HG03135 (cell line): ENCODE measurements around the gene RASL12.

Source experiments
- ATAC-seq: cut with Tn5 transposase; IDR thresholded peaks from one replicate; pipeline ENCODE4 v1.9.1; 2021; ENCODE audit warnings: mild to moderate bottlenecking, moderate library complexity; ENCODE audit not compliant: unreplicated experiment

RASL12 gene

DNA sequence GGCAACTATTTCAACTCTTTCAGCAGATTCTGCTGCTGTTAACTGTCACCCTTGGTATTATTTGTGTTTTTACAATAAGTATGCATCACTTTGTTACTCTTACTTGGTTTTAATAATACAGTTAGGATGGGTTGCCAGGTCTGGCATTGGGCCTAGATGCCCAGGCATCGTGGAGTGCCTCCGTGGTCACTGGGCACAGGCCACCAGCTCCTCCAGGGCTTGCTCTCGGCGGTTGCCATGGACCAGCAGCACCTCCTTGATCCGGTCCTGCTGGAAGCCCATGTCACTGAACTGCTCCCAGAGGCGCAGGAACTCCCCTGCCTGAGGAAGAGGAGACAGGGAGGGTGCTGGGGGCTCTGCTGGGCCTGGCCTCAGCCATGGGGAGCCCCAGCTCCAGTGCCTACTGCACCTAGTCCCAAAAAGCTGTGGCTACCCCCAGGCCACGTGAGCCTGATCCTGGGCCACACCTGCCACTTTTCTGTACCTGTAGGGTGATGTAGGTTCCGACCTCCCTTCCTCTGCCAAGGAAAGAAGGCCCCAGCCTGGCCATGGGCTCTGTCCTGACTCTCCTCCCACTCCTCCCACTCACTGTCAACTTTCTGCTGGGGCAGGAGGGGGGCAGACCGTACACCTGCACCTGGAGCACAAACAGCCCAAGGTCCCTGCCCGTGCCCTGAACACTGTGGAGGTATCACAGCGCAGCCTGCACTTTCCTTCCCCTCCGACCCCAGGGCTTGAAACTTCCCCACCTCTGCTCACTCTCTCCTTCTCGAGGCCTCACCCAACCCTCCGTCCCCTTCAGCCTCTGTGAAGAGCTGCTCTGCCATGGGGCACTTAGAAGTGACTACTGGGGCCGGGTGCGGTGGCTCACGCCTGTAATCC lies 25.4 kb upstream of the RASL12 start:
- no peak for ATAC-seq

- ATAC-seq: no peak
These were observed 24.4 kb upstream of the RASL12 start for GRCh38 chr15:65091946-65092770.

DNA sequence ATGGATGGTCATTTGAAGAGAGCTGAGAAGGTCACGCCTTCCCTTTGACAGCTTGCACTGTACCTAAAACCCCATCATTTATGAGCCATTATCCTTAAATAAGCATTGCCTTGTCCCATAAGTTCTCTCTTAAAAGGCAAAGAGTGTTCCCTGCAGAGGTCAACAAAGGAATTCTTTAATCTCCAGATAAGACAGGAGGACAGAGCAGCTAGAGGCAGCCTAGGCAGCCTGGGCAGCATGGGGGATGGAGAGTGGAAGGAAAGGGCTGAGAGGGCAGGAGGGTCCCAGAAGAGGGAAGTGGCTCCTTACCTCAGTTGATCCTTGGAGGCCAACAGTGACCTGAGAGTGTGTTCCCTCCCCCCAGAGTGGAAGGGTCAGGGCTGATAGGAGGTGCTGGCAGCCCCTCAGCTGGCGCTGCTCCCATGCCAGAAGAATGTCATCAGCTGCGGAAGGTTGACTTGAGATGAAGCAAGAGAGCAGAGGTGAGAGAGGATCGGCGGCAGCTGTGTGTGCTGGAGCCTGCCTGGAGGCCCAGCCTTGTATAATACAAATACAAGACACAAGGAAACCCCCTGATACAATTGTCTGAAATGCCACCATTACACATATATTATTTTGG lies 21.5 kb upstream of the RASL12 start:
- no peak for ATAC-seq

- no peak for ATAC-seq
These were observed 20.8 kb upstream of the RASL12 start for GRCh38 chr15:65088643-65089021.

DNA sequence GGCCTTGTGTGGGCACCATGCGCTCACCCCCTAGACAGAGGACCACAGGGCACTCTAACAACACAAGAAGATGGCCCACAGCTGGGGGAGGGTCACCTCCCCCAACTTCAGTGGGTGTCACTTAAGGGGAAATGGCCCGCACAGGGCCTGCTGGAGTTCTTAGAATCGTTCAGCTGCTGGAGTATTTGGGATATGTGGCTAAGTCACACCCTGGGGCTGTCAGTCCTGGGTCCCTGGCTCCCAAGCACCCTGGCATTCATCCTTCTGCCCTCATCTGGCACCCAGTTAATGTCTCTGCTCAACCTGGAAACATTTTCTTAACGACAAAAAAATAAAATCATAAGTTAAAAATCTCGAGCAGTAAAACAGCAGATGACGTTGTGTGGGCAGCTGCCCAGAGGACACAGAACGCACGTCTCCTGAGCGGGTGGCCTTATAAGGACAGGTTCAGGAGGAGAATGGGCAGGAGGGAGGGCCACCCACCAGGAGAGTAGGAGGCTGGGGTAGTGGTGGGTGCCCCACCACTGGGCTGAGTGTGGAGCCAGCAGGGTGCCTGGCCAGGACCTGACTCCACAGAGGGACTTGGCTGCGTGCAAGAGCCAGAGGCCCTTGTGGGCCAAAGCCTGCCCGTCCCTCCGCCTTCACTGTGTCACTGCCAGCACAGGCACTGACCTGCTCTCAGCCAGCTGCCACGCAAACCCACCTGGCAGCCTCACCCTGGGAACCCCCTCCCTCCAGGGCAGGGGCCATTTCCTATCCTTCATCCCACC lies 20.3 kb upstream of the RASL12 start:
- ATAC-seq: no peak

GRCh38 chr15:65087411-65087810 lies 19.6 kb upstream of the RASL12 start:
- ATAC-seq: no peak

DNA sequence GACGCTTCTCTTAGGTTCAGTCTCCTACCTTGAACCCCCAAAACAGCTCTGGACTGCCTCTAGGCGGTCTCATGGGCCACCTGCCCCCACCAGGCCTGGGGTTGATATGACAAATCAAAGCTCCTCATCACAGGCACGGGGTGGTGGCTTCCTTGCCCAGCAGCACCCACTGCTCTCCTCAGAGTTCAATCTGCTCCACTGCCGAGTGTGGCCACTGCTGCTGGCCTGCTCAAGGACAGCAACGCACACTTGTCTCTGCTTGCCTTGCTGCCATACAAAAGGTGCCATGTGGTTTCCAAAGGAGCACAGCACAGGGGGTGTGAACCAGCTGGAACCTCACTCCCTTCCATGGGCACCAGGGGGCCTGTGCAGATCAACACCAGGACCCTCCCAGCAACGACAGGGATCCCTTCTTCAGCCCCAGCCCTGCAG lies 18.9 kb upstream of the RASL12 start:
- ATAC-seq: no peak

DNA sequence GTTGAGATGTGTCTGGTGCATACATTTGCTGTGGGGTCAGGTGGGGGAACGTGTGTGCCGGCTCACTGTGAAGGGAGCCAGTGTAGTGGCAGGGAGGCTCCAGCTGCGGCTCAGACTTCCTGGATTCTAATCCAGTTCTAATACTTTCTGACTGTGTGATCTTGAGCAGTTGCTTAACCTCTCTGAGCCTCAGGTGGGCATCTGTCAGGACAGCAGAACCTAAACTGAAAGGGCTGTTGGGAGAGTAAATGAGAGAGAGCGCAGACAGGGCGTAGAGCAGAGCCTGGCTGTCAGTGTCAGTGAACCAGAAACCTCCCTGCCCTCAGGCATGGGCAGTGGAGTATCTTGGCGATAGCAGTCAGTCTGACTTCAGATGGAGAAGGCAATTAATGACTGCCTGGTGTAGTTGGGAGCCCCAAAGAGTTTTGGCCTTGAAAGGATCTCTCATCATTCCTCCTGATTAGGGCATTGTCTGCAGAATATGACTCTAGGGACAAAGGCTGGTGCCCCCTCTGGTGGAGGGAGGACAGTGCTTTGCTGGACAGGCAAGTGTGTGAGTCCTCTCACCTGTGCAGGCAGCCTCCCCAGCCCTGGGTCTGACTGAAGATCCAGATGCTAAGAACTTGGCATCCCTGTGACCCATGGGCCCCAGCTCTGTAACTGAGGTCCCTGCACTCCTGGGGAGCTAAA lies 18.3 kb upstream of the RASL12 start:
- ATAC-seq: no peak

GRCh38 chr15:65085207-65085753 lies 17.5 kb upstream of the RASL12 start:
- no peak for ATAC-seq

GRCh38 chr15:65084500-65085206 lies 16.9 kb upstream of the RASL12 start:
- no peak for ATAC-seq

GRCh38 chr15:65083262-65083701 lies 15.5 kb upstream of the RASL12 start:
- no peak for ATAC-seq

- ATAC-seq: no peak
These were observed 14.6 kb upstream of the RASL12 start for GRCh38 chr15:65082303-65082953.

DNA sequence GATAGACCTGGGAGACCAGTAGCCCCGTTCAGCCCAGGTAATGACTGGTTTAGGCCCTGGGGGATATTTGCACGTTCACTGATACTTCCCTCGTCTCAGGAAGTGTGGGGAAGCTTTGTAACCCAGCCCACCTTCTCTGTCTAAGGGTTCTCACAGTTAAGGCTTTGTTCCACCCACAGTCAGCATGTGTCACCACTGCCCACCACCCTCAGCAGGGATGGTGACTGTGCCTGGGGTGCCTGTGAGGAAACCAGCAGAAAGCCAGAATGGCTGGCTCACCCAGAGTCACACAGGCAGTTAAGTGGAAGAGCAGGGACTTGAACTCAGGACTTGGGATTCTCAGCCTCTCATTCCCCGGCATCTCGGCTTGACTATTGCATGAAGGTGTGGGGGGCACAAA lies 14.0 kb upstream of the RASL12 start:
- ATAC-seq: no peak

- no peak for ATAC-seq
These were observed 13.5 kb upstream of the RASL12 start for GRCh38 chr15:65081270-65081669.

GRCh38 chr15:65079580-65079979 lies 11.8 kb upstream of the RASL12 start:
- no peak for ATAC-seq

GRCh38 chr15:65077981-65078352 lies 10.2 kb upstream of the RASL12 start:
- ATAC-seq: no peak

DNA sequence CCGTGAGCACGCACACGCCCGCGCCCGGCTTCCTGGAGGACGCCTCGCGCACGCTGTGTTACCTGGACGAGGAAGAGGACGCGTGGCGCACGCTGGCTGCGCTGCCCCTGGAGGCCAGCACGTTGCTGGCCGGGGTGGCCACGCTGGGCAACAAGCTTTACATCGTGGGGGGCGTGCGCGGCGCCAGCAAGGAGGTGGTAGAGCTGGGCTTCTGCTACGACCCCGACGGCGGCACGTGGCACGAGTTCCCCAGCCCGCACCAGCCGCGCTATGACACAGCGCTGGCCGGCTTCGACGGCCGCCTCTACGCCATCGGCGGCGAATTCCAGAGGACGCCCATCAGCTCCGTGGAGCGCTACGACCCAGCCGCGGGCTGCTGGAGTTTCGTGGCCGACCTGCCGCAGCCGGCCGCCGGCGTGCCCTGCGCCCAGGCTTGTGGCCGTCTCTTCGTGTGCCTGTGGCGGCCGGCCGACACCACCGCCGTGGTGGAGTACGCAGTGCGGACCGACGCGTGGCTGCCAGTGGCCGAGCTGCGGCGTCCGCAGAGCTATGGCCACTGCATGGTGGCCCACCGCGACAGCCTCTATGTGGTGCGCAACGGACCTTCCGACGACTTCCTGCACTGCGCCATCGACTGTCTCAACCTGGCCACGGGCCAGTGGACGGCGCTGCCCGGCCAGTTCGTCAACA lies 9.6 kb upstream of the RASL12 start:
- ATAC-seq: no peak
